Sigmoid colon (tissue), 4 donors: ENCODE results near the gene BTBD9.

ENCODE experiments used
- EP300 ChIP-seq, 4 donors: sonication (generic); formaldehyde crosslinking; IDR thresholded peaks; one replicate each; pipeline ENCODE4 v1.6.1; 2017; ENCODE audit warnings: antibody characterized with exemption in 4 of 4
- POLR2A ChIP-seq, 2 donors: fragments of 450-650 bp; IDR thresholded peaks; one replicate each; pipeline ENCODE4 v1.6.1; 2016; ENCODE audit warnings: antibody characterized with exemption in 2 of 2, mild to moderate bottlenecking in 2 of 2, moderate library complexity in 2 of 2
- TF ChIP-seq, protein P1 (sequence below), 4 experiments: fragments of 450-650 bp in 3 of 4; fragments of 200-600 bp in 1 of 4; IDR thresholded peaks; one replicate each; pipeline ENCODE4 v1.5.1; 2016 to 2019; ENCODE audit warnings: antibody characterized with exemption in 4 of 4, mild to moderate bottlenecking in 3 of 4, moderate library complexity in 2 of 4

DNA sequence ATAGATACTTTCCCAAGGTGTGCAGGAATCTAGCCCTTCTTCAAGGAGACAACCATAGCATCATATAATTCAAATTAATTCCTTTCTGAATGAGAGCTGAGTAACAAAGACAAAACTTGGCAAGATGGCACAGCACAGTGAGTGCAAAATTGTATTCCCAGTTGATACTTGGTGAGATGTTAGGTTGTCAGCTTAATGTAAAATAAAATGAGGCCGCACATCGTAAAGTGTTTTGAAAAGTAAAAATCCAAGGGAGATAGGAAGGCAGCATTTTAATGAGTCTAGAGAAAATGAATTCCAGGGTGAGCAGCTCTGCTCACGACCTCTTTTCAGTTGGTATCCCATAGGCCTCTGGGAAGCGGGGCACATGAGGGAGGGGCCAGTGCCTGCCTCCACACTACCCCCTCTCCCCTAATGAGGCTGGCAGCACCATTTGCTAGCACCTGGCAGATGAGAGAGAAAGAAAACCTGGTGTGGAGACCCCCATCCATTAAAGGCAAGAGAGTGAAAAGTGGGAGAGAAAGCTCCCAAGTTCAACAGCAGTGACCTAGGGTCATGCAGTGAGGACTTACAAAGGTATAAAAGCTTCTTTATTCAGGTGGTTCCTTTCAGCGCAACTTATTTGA is 158.4 kb downstream of the BTBD9 start:
- TF ChIP-seq POLR2A (IDR thresholded peaks at IDR 0.05), result no peak
- TF ChIP-seq, protein P1, sequence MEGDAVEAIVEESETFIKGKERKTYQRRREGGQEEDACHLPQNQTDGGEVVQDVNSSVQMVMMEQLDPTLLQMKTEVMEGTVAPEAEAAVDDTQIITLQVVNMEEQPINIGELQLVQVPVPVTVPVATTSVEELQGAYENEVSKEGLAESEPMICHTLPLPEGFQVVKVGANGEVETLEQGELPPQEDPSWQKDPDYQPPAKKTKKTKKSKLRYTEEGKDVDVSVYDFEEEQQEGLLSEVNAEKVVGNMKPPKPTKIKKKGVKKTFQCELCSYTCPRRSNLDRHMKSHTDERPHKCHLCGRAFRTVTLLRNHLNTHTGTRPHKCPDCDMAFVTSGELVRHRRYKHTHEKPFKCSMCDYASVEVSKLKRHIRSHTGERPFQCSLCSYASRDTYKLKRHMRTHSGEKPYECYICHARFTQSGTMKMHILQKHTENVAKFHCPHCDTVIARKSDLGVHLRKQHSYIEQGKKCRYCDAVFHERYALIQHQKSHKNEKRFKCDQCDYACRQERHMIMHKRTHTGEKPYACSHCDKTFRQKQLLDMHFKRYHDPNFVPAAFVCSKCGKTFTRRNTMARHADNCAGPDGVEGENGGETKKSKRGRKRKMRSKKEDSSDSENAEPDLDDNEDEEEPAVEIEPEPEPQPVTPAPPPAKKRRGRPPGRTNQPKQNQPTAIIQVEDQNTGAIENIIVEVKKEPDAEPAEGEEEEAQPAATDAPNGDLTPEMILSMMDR (IDR thresholded peaks at IDR 0.05), result no peak
- no peak for TF ChIP-seq EP300 (IDR thresholded peaks at IDR 0.05)
